ENCODE data around the gene ATP9B. TPM values are rescaled to one million over a fixed set of nuclear protein-coding genes. Genes with fewer than 3 reads are reported as not detected.

ATP9B gene
- polyA plus RNA-seq, 1 of the 3 experiments (the other 2 are of a cell fraction): 11.2 TPM

- Histone ChIP-seq H3K4me1 (ENCODE audit: control insufficient read depth in 1 of 2, insufficient read depth in 2 of 2, low read depth in 1 of 2, low read length in 1 of 2) (no peaks in the 10 kb centered on the region), H3K4me3 (ENCODE audit: low read depth in 2 of 2, low read length in 1 of 2) (no peak overlapping the region; a peak in 1 of 4 replicates), H3K27ac (ENCODE audit: low read depth in 2 of 2, low read length in 1 of 2) (no peak overlapping the region), H3K4me2 (peak overlapping the region; percentile 42), H3K9me2 (no peaks in the 10 kb centered on the region), H2AFZ (ENCODE audit: low read depth) (no peak overlapping the region), H3K27me3 (ENCODE audit: insufficient read depth) (peaks cover 84% of the 10 kb centered on the region), H3K36me3 (replicated peaks in 1 of 2; ENCODE audit: control insufficient read depth in 1 of 2, insufficient read depth in 2 of 2, low read length in 1 of 2) (no peaks in the 10 kb centered on the region), H3K9me3 (no peaks in the 10 kb centered on the region), H3K79me2 (ENCODE audit: insufficient read depth) (no peaks in the 10 kb centered on the region), H4K20me1 (ENCODE audit: insufficient read depth) (peaks cover 7% of the 10 kb centered on the region; the same call in 1 of the 2 replicates), H3F3A (replicated peaks; ENCODE audit: insufficient read depth) (no peaks in the 10 kb centered on the region), H3K9ac (no peak overlapping the region)
- WGBS (ENCODE audit: low lambda C conversion rate): 19% methylated on average over 22 of the region's 23 CpGs
- ChIA-PET POLR2A (no interaction called here), CTCF (interaction anchor here (0.9 to 1.3 kb wide), 4 partner anchors 9 to 123 kb away, joined by 3 to 4 read pairs (median 3); no protein-coding TSS in a partner anchor)
- DNase-seq: no peak
- no peak for TF ChIP-seq USF1 (IDR thresholded peaks at IDR 0.05; ENCODE audit: borderline replicate concordance, low read depth)
- no peak for TF ChIP-seq GABPA (IDR thresholded peaks at IDR 0.05; ENCODE audit: low read depth)
- no peak for TF ChIP-seq ELF1 (IDR thresholded peaks at IDR 0.05)
- TF ChIP-seq NFIC (IDR thresholded peaks at IDR 0.05; ENCODE audit: borderline replicate concordance): no peak
- TF ChIP-seq PBX3 (IDR thresholded peaks at IDR 0.05): no peak
- TF ChIP-seq FOXJ3 (CRISPR knock-in tag; IDR thresholded peaks at IDR 0.05): no peak
- TF ChIP-seq TEAD4 (IDR thresholded peaks at IDR 0.05; ENCODE audit: borderline replicate concordance, insufficient read depth): no peak
- TF ChIP-seq ZBTB33 (IDR thresholded peaks at IDR 0.05; ENCODE audit: borderline replicate concordance, low read depth): no peak
- TF ChIP-seq EZH2phosphoT487 (IDR thresholded peaks at IDR 0.05; ENCODE audit: borderline replicate concordance, low read depth): no peak
- TF ChIP-seq RAD21 (IDR thresholded peaks at IDR 0.05; ENCODE audit: low read length): no peak
- no peak for TF ChIP-seq CHD2 (IDR thresholded peaks at IDR 0.05; ENCODE audit: low read length, partially characterized antibody)
- no peak for TF ChIP-seq CTCF (IDR thresholded peaks at IDR 0.05)
- no peak for TF ChIP-seq FOXM1 (IDR thresholded peaks at IDR 0.05; ENCODE audit: low read depth)
- no peak for TF ChIP-seq MXI1 (IDR thresholded peaks at IDR 0.05; ENCODE audit: low read depth, low read length)
- no peak for TF ChIP-seq USF2 (IDR thresholded peaks at IDR 0.05; ENCODE audit: borderline replicate concordance, low read depth, low read length)
Observed at GRCh38 chr18:79405019-79405780, 336.0 kb downstream of the ATP9B start.
